ENCODE data around the gene KRT4. TPM values are rescaled to one million over a fixed set of nuclear protein-coding genes. Genes with fewer than 3 reads are reported as not detected.

KRT4 gene
- total RNA-seq, 2 experiments from 2014 or later, result not detected

DNA sequence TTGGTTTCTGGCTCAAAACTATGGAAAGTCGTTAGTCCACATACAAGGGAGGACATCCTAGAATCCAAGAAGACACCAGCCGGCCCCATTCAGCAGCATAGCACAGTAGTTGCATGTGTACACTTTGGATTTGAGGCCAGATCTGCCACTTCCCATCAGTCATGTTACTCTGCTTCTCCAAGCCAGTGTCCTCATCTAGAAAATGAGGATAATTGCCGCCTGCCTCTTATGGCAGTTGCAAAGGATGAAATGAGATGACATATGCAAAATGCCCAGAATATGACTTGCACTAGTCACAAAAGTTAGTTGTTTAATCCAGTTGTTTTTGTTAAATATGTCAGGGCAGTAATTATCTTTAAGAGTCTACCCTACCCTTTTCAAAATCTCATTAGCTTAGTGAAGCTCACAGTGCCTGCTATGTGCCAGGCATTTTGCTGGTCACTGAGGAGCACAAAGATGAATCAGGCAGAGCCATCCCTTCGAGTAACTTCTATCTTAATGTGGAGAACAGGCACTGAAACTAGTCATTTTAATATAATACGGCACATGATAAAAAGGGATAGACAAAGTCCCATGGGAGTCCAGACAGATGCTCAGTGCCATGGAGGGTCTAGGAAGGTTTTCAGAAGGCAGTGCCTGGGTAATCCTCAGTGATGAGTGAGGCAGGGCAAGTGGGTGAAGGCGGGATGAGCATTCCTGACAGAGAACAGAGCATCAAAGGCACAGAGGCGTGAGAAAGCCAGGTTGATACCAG lies 30.2 kb downstream of the KRT4 start:
- Mint-ChIP-seq H3K4me1 (ENCODE audit: low read depth) (no peaks in the 10 kb centered on the region), H3K27me3 (peaks cover 32% of the 10 kb centered on the region), H3K36me3 (ENCODE audit: low read depth) (no peaks in the 10 kb centered on the region), H3K27ac (no peak overlapping the region), H3K4me3 (no peak overlapping the region), H3K9me3 (no peaks in the 10 kb centered on the region)
- intact Hi-C loops (cut with DNase I, micrococcal nuclease), result no loop called here
- peaks cover 0 to 8% of the 10 kb centered on the region in 2 experiments for H3K27me3 ChIP-seq (ENCODE audit: control insufficient read depth in 1 of 2, insufficient read depth in 2 of 2, low read length in 2 of 2)
- no peak for DNase-seq
- H3K4me3 ChIP-seq (ENCODE audit: low read length), result no peak overlapping the region
- CTCF ChIA-PET, result no interaction called here
- no peaks in the 10 kb centered on the region for H3K36me3 ChIP-seq (ENCODE audit: insufficient read depth, low read length)
- TF ChIP-seq, protein P1, sequence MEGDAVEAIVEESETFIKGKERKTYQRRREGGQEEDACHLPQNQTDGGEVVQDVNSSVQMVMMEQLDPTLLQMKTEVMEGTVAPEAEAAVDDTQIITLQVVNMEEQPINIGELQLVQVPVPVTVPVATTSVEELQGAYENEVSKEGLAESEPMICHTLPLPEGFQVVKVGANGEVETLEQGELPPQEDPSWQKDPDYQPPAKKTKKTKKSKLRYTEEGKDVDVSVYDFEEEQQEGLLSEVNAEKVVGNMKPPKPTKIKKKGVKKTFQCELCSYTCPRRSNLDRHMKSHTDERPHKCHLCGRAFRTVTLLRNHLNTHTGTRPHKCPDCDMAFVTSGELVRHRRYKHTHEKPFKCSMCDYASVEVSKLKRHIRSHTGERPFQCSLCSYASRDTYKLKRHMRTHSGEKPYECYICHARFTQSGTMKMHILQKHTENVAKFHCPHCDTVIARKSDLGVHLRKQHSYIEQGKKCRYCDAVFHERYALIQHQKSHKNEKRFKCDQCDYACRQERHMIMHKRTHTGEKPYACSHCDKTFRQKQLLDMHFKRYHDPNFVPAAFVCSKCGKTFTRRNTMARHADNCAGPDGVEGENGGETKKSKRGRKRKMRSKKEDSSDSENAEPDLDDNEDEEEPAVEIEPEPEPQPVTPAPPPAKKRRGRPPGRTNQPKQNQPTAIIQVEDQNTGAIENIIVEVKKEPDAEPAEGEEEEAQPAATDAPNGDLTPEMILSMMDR (IDR thresholded peaks at IDR 0.05), result no peak
- POLR2A ChIA-PET, result no interaction called here
- H3K4me1 ChIP-seq (ENCODE audit: insufficient read depth, low read length), result no peaks in the 10 kb centered on the region
- H3K27ac ChIP-seq (ENCODE audit: low read depth in 1 of 2, low read length in 2 of 2), result no peak overlapping the region
- no peaks in the 10 kb centered on the region for H3K9me3 ChIP-seq (ENCODE audit: control insufficient read depth in 1 of 2, insufficient read depth in 1 of 2, low read length in 2 of 2)
- no peak for ATAC-seq (ENCODE audit: poor library complexity)

DNA sequence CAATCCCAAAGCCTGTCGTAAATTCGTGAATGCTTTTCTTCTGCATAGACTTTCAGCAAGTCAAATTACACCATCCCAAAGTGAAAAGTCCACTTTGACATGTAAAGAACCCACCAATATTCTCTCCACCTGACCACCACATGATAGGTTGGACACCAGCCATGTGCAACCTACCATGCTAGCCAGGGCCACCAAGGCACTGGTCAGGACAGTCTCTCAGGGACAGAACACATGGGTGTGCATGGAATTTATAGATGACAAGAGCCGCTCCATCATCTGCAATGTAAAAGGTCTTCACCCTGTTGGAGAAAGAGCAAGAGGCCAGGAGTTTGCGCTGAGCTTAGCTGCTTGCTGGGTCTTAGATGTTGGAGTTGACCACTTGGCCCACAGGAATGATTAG lies 31.4 kb downstream of the KRT4 start:
- Mint-ChIP-seq H3K4me3 (no peak overlapping the region), H3K9me3 (no peaks in the 10 kb centered on the region), H3K4me1 (ENCODE audit: low read depth) (no peaks in the 10 kb centered on the region), H3K36me3 (ENCODE audit: low read depth) (no peaks in the 10 kb centered on the region), H3K27me3 (peaks cover 22% of the 10 kb centered on the region), H3K27ac (no peak overlapping the region)
- H3K4me1 ChIP-seq (ENCODE audit: insufficient read depth, low read length), result no peaks in the 10 kb centered on the region
- H3K9me3 ChIP-seq (ENCODE audit: control insufficient read depth in 1 of 2, insufficient read depth in 1 of 2, low read length in 2 of 2), result no peaks in the 10 kb centered on the region
- no peak overlapping the region for H3K4me3 ChIP-seq (ENCODE audit: low read length)
- H3K27me3 ChIP-seq (ENCODE audit: control insufficient read depth in 1 of 2, insufficient read depth in 2 of 2, low read length in 2 of 2), result peaks cover 0 to 5% of the 10 kb centered on the region in 2 experiments
- TF ChIP-seq, protein P1 (IDR thresholded peaks at IDR 0.05), result no peak
- no peak for ATAC-seq (ENCODE audit: poor library complexity)
- intact Hi-C loops (cut with DNase I, micrococcal nuclease), result no loop called here
- no peak for DNase-seq
- CTCF ChIA-PET, result no interaction called here
- POLR2A ChIA-PET, result no interaction called here
- H3K36me3 ChIP-seq (ENCODE audit: insufficient read depth, low read length), result no peaks in the 10 kb centered on the region
- H3K27ac ChIP-seq (ENCODE audit: low read depth in 1 of 2, low read length in 2 of 2), result no peak overlapping the region

DNA sequence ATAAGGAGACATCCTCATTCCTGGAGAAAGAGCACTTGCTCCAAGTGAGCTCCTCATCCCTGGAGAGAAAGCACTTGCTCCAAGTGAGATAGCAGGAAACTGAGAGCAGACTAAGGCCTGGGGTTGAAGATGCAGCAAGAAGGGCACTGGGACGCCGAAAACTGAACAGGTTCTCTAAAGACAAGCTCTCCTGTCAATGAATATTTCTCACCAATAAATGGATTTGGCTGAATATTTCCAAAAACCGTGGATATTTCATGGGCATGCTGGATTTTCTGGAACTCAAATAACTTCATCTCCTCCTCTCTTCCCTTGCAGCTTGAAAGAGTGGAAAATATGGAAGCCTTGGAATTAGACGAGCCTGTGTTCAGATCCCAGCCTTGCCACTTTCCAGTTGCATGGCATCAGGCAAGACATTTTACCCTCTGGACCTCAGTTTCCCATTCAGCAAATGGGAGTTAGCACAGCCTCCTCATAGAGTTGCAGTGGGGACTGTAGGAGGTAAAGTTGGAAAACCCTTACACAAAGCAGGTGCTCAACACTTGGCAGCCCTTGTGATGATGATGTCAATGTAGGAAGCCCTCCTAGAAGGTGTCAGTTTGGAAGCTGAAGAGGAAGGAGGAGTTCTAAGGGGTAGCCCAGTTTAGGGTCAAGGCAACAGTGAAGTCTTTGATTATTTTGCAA lies 32.4 kb downstream of the KRT4 start:
- Mint-ChIP-seq H3K27me3 (peaks cover 18% of the 10 kb centered on the region), H3K27ac (no peak overlapping the region), H3K36me3 (ENCODE audit: low read depth) (no peaks in the 10 kb centered on the region), H3K4me1 (ENCODE audit: low read depth) (no peaks in the 10 kb centered on the region), H3K9me3 (no peaks in the 10 kb centered on the region), H3K4me3 (no peak overlapping the region)
- ChIA-PET POLR2A (no interaction called here), CTCF (no interaction called here)
- DNase-seq (no peak), ATAC-seq (ENCODE audit: poor library complexity) (no peak)
- H3K27ac ChIP-seq (ENCODE audit: low read depth in 1 of 2, low read length in 2 of 2), result no peak overlapping the region
- TF ChIP-seq, protein P1 (IDR thresholded peaks at IDR 0.05), result no peak
- H3K4me1 ChIP-seq (ENCODE audit: insufficient read depth, low read length), result no peaks in the 10 kb centered on the region
- intact Hi-C loops (cut with DNase I, micrococcal nuclease), result no loop called here
- peaks cover 0 to 5% of the 10 kb centered on the region in 2 experiments for H3K27me3 ChIP-seq (ENCODE audit: control insufficient read depth in 1 of 2, insufficient read depth in 2 of 2, low read length in 2 of 2)
- no peaks in the 10 kb centered on the region for H3K36me3 ChIP-seq (ENCODE audit: insufficient read depth, low read length)
- H3K9me3 ChIP-seq (ENCODE audit: control insufficient read depth in 1 of 2, insufficient read depth in 1 of 2, low read length in 2 of 2), result peaks cover 0 to 5% of the 10 kb centered on the region in 2 experiments
- no peak overlapping the region for H3K4me3 ChIP-seq (ENCODE audit: low read length)
